Activated naive CD4-positive, alpha-beta T cell treated with anti-CD3 and anti-CD28 coated beads, Interleukin-2, amount 50 U/mL, for 16 hours (primary cell): Measurements from ENCODE around the gene ZBED1.
A peak's percentile ranks its signal among the peaks of the same experiment; 100 is the strongest.
"Not testable (repeated sequence)": the region's sequence is repeated elsewhere in the genome, so short reads cannot be mapped to it uniquely, and the experiment has no call there.

ENCODE experiments used
- DNase-seq: peaks from one replicate; pipeline ENCODE4 v3.0.0-alpha.2; 2020

The ZBED1 gene

DNA sequence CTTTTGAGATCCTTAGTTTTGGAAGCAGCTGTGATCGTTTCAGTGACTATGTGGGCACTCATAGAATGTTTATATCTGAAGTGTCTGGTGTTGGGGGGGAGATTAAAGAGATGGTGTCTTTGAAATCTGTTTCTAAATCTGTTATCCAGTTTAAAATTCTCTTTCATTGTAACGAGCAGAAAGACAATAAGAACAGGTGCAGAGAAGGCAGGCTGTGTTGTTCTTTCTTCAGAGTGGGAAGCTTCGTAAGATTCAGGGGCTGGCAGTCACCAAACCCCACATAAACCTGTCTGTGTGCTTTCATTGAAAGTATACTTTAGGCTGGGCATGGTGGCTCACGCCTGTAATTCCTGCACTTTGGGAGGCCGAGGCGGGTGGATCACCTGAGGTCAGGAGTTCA, 16.3 kb upstream of the ZBED1 start:
- DNase-seq = no peak

DNA sequence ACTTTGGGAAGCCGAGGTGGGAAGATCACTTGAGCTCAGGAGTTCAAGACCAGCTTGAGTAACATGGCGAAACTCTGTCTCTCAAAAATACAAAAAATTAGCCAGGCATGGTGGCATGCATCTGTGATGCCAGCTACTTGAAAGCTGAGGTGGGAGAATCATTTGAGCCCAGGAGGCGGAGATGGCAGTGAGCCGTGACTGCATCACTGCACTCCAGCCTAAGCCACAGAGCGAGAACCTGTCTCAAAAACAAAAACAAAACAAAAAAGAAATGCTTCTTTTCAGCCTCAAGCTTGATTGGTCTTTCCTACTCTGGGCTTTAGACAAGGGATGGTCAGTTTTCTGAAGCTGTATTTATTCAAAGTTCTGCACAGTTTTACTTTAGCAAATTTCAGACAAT, 15.8 kb upstream of the ZBED1 start:
- DNase-seq = no peak

DNA sequence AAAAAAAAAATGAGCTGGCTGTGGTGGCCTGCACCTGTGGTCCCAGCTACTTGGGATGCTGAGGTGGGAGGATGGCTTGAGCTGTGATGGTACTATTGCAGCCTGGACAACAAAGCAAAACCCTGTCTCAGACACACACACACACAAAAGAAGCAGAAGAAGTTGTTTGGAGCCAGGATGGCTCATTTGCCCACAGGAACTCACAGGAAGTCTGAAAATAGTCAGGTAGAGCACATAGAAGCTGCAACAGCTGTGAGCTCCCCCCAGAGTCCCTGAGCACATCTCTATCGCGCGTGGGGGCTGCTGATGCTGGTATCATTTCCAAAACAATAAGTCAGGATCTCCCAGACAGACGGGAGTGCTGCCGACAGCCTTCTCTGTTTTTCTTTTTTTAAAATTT, 13.4 kb upstream of the ZBED1 start:
- DNase-seq = no peak

DNA sequence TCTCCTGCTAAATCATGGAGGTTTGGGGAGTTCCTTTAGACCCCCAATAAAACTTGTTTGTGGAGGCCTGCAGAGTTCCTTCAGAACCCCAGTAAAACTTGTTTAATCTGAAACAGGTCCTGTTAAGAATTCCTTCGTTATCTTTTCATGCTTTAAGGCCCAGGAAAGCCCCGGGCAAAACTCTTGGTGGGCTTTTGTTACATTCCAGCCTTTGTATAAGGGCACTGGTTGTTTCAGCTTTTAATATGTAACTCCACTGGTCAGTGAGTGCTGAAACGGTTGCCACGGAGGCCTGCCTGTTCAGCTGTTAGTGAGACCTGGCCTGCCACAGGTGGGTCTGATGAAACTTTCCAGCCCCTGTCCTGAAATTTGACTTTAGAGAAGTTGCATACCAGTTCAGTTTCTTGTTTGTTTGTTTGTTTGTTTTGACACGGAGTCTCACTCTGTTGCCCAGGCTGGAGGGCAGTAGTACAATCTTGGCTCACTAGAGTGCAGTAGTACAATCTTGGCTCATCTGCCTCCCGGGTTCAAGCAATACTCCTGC, 12.4 kb upstream of the ZBED1 start:
- no peak for DNase-seq

DNA sequence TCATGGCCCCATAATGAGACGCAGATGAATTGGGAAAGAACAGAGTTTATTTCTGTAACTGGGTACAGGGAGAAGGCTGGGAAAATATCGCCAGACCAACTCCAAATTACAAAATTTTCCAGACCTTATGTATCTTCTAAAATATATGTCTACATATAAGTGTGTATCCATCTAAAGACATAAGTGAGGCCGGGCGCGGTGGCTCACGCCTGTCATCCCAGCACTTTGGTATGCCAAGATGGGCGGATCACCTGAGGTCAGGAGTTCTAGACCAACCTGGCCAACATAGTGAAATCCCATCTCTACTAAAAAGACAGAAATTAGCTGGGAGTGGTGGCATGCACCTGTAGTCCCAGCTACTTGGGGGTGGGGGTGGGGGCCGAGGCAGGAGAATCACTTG, 11.7 kb upstream of the ZBED1 start:
- no peak for DNase-seq

DNA sequence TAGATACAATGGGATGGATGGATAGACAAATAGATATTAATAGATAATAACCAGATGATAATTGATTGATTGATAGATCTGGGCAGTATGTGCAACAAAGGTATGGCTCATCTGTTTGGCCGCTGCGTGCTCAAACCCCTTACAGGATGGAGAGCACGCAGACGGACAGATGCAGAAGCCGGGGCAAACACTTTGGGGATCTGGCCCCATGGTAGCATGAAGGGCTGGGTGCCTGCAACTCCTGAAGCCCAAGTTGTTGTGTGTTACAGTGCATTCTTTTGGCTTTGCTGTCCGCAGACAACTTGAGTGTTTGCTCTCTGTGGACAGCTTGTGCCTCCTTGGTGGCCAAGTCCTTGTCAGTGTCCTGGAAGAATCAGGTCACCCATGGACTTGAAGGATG, 10.6 kb upstream of the ZBED1 start:
- DNase-seq = no peak

DNA sequence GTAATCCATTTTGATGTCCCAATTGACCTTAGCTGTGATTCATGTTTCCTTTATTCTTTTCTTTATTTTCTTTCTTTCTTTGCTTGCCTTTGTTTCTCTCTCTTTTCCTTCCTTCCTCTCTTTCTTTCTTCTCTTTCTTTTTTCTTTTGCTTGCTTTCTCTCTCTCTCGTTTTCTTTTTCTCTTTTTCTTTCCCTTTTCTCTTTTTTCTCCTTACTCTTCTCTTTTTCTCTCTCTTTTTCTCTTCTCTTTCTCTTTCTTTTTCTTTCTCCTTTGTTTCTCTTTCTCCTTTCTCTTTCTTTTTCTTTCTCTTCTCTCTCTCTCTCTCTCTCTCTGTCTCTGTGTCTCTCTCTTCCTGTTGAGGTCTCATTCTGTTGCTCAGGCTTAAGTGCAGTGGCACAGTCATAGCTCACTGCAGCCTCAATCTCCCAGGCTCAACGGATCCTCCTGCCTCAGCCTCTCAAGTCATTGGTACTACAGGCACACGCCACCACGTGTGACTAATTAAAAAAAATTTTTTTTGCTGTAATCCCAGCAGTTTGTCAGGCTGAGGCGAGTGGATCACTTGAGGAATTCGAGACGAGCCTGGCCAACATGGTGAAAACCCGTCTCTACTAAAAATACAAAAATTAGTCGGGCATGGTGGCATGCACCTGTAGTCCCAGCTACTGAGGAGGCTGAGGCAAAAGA, 8.0 kb upstream of the ZBED1 start:
- no peak for DNase-seq

DNA sequence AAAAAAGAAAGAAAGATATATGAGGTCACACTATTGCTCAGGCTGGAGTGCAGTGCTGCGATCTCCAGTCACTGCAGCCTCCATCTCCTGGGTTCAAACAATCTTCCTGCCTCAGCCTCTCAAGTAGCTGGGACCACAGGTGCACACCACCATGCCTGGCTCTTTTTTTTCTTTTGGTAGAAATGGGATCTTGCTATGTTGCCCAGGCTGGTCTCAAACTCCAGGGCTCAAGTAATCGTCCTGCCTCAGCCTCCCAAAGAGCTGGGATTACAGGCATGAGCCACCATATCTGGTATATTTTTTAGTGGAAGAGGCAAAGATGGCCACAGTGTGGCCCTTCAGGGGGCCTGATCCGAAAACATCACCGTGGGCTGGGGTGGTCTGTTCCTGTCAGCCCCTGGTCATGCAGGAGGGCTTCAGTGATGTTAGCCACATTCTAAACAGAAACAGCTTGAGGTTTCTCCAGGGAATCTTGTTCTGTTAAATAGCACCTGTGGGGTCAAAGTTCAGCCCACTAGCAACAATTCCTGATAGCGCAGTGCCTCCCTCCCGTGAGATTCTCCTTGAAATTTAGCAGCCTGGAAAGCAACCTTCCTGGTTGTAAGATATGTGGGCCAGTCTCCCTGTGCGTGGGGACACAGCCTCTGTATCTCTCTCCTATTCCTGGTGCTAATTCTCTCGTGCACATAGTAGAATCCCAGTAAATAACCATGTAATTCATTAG, 7.3 kb upstream of the ZBED1 start:
- no peak for DNase-seq

DNA sequence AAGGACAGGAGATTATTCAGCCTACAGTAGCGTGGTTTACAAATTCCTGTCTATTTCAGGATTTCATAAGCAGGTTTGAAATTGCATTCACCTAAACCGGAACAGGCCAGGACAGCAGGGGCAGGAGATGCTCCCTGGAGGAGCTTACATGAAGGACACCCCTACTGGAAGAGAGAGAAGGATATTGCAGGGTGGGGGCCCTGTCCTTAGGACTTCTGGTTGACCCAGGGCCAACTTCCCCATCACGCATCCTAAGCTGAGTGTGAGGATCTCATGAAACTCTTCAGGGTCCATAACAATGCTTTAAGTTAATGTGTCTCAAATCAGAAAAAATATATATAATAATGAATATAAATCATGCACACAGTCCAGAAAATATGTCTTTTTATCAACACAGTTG, 6.4 kb upstream of the ZBED1 start:
- DNase-seq = no peak

DNA sequence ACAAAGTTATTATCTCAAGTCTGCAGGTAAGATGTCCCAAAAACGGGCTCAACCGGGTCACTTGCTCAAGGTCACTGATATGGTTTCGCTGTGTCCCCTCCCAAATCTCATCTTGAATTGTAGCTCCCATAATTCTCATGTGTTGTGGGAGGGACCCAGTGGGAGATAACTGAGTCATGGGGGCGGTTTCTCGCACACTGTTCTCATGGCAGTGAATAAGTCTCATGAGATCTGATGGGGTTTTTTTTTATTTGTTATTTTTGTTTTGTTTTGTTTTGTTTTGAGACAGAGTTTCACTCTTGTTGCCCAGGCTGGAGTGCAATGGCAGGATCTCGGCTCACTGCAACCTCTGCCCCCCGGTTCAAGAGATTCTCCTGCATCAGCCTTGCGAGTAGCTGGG, 4.6 kb upstream of the ZBED1 start:
- DNase-seq = not testable (repeated sequence)

DNA sequence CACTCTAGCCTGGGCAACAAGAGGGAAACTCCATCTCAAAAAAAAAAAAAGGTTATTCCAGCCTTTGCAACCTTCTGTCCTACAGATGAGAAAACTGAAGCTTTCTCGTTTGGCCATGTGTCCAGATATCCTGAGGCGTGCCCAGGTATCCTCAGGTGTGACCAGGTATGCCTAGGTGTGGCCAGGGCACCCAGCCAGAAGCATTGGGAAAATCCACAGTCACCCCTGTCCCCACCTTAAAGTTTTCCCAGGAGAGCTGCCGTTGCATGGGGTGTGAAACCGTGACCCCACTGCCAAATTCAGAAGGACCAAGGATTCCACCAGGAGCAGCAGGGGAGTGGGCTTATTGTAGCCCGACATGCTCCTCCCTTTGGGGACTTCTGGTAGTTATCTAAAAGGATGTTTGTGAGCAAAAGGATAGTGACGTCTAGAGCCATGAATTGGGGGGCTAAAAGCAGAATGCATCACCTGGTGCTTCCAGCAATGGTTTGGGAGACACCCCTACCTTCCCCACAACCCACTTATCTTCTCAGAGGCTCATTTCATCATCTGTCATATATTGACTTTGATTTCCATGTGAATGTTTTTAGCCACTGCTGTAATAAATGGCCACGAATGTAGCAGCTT, 4.0 kb upstream of the ZBED1 start:
- no peak for DNase-seq

DNA sequence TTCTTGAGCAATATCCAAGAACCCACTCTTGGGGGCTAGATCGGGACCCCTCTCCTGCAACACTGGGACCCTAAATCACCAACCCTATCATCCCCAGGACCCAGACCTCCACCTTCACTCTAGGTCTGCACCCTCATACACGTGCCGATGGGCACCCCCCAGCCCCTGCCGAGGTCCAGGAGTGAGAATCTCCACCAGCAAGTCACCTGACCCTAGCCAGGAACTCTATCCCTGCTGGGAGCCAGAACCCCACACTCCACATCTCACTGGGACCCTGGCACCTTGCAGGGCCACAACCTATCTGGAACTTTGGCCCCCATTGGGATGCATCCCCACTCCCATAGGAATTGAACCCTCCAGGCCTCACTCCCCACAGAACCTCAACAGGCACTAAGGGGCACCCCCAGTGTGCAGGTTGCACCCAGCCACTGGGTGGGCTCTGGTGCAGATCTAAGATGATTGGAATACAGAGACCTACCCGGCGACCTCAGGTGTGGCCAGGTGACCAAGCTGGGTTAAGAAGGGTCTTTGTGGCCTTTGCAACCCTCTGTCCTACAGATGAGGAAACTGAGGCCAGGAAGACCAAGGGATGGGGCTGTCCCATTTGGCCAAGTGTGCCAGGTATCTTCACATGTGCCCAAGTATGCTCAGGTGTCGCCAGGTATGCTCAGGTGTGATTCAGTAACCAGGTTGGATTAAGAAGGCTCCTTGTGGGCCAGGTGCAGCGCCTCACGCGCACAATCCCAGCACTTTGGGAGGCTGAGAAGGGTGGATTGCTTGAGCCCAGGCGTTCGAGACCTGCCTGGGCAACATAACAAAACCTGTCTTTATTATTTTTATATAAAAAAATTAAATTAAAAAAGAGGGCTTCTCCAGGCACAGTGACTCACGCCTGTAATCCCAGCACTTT, 3.1 kb upstream of the ZBED1 start:
- no peak for DNase-seq

DNA sequence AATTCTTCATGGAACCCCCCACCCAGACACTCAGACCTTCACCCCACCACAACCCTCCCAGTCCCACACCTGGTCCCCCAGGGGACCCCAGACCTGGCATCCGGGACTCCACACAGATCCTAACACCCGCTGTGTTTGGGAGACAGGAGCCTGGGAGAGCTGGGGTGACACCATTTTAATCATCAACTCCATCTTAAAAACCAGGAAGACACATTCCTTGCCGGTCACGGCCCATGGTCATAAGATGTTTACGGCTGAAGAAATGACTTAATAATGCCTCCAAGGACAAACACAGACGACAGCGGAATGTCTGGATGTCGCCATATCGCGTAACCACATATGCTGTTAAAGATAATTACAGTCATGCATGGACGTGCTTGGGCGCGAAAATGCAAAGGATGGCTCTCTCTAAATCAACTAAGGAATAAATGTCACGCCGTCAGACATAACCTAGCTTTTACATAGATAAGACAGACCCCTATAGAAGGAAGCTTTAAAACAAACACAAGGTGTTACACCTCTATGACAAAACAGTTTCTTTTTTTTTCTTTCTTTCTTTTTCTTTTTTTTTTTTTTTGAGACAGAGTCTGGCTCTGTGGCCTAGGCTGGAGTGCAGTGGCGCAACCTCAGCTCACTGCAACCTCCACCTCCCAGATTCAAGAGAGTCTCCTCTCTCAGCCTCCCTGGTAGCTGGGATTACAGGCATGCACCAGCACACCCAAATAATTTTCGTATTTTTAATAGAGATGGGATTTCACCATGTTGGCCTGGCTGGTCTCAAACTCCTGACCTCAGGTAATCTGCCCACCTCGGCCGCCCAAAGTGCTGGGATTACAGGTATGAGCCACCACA, 2.1 kb upstream of the ZBED1 start:
- DNase-seq = no peak

DNA sequence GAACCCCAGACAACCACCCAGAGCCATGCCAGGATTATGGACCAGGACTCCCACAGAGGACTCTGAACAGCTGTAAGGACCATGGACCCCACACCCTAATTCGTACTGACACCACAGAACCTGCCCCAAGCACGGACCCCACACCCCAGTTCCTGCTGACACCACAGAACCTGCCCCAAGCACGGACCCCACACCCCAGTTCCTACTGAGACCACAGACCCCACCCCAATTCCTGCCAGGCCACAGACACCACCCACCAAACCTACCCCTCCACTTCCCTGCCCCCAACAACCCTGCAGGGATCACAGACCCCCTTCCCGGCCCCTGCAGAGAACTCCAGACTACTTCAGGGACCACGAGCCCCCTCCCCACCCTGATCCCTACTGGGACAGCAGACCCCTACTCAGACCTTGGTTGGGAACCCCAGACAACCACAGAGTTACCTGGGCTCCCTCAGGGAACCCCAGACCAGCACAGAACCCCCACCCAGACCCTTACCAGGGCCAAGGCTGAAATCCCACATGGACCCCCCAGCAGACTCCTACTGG, 1.4 kb upstream of the ZBED1 start:
- no peak for DNase-seq

DNA sequence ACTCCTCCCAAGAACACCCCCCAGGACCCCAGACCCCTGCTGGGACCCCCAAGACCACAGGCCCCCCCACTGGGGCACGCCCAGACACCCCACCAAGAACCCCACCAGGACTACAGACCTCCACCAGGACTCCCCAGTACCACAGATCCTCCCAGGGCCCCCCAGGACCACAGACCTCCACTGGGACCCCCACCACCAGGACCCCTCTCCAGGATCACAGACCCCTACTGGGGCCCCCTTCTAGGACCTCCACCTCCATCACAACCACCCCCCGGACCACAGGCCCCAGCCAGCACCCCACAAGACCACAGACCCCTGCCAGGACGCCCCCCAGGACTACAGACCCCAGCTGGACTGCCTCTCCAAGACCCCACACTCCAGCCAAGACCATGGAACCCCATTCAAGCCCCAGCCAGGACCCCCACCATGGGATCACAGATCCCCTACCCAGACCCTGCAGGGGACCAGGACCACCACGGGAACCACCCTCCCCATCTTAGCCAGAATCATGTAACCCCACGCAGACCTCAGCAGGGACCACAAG, 855 bp upstream of the ZBED1 start:
- no peak for DNase-seq

DNA sequence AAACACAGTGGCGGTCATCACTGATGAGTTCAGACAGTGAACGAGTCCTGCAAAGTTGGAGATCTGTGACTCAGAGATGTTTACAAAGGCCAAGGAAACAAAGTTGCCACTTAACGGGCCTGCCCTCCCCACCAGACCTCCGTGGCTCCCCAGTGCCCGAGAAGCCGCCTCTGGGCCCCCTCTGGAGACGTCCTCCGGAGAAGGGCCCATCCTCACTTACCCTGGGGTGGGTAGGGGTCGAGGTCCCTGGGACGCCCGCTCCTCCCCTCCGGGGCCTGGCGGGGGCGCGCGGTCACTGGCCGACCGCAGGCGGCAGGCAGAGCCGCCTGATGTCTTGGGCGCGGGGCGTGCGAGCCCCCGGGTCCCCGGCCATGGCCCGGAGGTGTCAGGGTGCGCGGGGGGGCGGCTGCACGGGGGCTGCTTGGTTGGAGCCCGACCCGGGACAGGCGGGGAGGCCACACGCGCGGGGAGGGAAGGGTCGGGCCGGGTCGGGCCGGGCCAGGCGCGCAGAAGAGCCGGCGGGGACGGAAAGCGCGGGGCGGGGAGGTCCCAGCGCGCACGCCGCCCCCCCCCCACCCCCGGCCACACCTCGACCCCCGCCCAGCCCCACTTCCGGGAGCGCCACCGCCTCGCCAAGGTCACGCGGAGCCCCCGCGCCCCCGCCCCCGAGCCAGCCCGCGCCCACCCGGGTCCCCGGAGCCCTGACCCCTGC, 529 bp downstream of the ZBED1 start:
- peak; percentile 45 for DNase-seq

DNA sequence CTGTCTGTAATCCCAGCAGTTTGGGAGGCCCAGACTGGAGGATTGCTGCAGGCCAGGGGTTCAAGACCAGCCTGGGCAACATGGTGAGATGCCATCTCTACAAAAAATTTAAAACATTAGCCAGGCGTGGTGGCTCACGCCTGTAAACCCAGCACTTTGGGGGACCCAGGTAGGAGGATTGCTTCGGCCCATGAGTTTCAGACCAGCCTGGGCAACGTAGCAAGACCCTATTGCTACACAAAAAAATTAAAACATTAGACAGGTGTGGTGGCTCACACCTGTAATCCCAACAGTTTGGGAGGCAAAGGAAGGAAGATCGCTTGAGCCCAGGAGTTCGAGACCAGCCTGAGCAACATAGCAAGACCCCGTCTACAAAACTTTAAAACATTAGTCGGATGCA, 1.3 kb downstream of the ZBED1 start:
- no peak for DNase-seq

DNA sequence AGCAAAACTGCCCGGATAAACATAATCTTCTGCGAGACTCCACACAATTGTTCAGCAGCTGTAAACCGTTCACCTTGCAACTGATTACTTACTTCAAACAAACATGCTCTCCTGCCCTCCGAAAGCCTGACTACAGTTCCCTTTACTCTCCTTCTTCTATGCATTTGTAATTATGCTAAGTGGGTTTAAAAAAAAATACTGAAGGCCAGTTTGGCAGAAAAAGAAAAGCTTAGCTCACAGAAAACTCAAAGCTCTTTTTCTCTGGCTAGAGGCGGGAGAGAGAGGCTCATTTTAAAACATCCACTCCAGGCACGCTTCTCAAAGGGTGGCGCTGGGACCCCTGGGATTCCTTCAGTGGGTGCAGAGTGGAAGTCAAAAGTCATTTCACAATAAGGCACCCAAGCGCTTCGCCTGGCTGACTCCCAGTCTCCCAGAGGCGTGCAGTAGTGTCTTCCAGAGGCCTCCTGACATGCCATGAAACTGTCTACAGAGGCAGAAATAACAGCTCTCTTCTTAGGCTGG, 1.9 kb downstream of the ZBED1 start:
- DNase-seq = no peak

DNA sequence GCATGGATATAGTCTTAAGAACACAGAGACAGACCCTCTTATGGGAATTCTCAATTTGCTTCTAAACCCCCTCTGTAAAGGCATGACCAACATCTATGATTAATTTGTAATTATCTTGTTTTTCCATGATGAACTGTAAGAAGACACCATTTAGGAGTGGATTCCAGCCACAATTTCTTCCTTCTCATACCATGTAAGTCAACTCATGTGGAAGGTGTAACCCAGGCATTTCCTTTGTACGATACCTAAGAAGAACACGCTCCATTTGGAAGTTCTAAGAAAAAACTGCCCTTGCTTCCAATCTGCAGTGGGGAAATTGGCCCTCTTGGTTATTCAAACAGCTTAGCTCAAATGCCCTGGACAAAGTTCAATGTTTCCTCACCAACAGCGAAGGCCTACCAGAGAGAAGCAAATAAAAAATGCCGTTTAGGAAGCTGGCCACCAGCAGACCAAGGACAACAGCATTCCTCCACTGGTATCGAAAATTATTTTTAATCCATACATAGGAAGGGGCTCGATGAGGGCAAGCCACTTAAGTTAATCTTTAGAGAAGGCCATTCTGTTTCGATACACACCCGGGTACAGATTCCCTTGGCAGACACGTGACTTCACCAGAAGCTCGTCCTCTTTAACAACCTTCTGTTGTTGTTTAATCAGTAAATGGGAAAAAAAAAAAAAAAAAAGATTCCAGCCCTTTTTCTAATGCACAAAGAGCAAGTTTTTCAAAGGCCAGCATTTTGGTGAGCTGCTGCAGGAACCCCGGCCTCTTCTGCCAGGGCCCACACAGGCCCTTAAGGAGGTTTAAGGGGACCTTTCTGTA, 2.6 kb downstream of the ZBED1 start:
- DNase-seq = no peak

DNA sequence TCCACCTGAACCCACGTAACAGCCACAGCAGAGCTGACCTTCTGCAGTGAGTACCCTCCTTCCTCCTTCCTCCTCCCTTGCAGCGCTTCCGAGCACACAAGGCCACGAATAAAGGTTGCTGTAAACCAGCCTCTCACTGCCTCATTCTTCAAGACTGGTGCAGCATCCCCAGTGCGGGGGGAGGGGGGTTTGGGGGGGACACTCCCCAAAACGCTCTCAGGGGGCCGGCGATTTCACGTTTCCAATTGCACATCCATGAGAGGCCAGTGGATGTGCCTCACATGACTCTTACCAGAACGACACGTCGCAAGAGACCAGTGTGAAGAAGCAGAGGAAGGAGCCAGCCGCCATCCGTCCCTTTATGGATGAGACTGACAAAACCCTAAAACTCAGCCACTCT, 5.2 kb downstream of the ZBED1 start:
- no peak for DNase-seq
